K562 (cell line): ENCODE results near the gene MARCKSL1. TPM values are rescaled to one million over a fixed set of nuclear protein-coding genes. Genes with fewer than 3 reads are reported as not detected.

ENCODE experiments used
- ARNT ChIP-seq, 2 experiments: fragments of 450-650 bp; IDR thresholded peaks; 2 replicates each; pipeline ENCODE4 v1.6.1; 2016; ENCODE audit warnings: mild to moderate bottlenecking in 1 of 2
- BRCA1 ChIP-seq, 2 experiments: fragments of 450-650 bp in 1 of 2; sonication (generic) in 1 of 2; formaldehyde crosslinking in 1 of 2; IDR thresholded peaks; 2 replicates each; pipeline versions ENCODE4 v1.5.0 to v1.6.1; 2017 to 2020; ENCODE audit warnings: mild to moderate bottlenecking in 1 of 2, missing genetic modification reagents in 1 of 2
- DLX4 ChIP-seq: fragments of 250-450 bp; sonication (Bioruptor Pico); IDR thresholded peaks from 2 replicates; pipeline ENCODE4 v1.6.1; 2021; ENCODE audit warnings: mild to moderate bottlenecking
- ELK3 ChIP-seq: fragments of 450-650 bp; formaldehyde crosslinking; IDR thresholded peaks from 2 replicates; pipeline ENCODE4 v1.4.0; 2020; ENCODE audit warnings: mild to moderate bottlenecking
- EP400 ChIP-seq: fragments of 450-650 bp; IDR thresholded peaks from 2 replicates; pipeline ENCODE4 v1.6.1; 2017; ENCODE audit warnings: antibody characterized with exemption, mild to moderate bottlenecking, moderate library complexity
- ESRRB ChIP-seq: fragments of 250-450 bp; sonication (Bioruptor Pico); IDR thresholded peaks from 2 replicates; pipeline ENCODE4 v1.5.0; 2020; ENCODE audit warnings: mild to moderate bottlenecking, moderate library complexity, borderline replicate concordance
- HSF4 ChIP-seq: fragments of 250-450 bp; sonication (Bioruptor Pico); IDR thresholded peaks from 2 replicates; pipeline ENCODE4 v2.1.2; 2022; ENCODE audit warnings: mild to moderate bottlenecking, moderate library complexity, borderline replicate concordance
- ID3 ChIP-seq, 2 experiments: fragments of 250-450 bp in 1 of 2; fragments of 450-650 bp in 1 of 2; sonication (Bioruptor Pico) in 1 of 2; IDR thresholded peaks; 2 replicates each; pipeline versions ENCODE4 v1.6.1 to v1.8.0; 2016 to 2021; ENCODE audit warnings: mild to moderate bottlenecking in 2 of 2, moderate library complexity in 2 of 2, missing compliant biosample characterization in 1 of 2, missing genetic modification characterization in 1 of 2
- MNT ChIP-seq, 2 experiments: fragments of 450-650 bp; conservative IDR thresholded peaks; 2 replicates each; pipeline ENCODE4 v1.6.1; 2017; ENCODE audit warnings: mild to moderate bottlenecking in 2 of 2, moderate library complexity in 2 of 2
- RB1 ChIP-seq: fragments of 450-650 bp; IDR thresholded peaks from 2 replicates; pipeline ENCODE4 v1.6.1; 2017; ENCODE audit warnings: low read depth, mild to moderate bottlenecking
- SPI1 ChIP-seq: IDR thresholded peaks from 2 replicates; pipeline ENCODE4 v1.6.1; 2011; ENCODE audit warnings: low read depth, low read length, control low read depth, borderline replicate concordance
- TAF15 ChIP-seq: fragments of 200-400 bp; formaldehyde crosslinking; IDR thresholded peaks from 2 replicates; pipeline ENCODE4 v1.6.1; 2017; ENCODE audit warnings: mild to moderate bottlenecking, low read depth, low read length, moderate library complexity
- TCF7 ChIP-seq: sonication (generic); IDR thresholded peaks from 2 replicates; pipeline ENCODE4 v1.6.1; 2016; ENCODE audit warnings: antibody characterized with exemption, borderline replicate concordance
- THAP7 ChIP-seq: fragments of 250-450 bp; sonication (Bioruptor Pico); IDR thresholded peaks from 2 replicates; pipeline ENCODE4 v1.5.0; 2021
- TSHZ1 ChIP-seq: fragments of 250-450 bp; sonication (Bioruptor Pico); IDR thresholded peaks from 2 replicates; pipeline ENCODE4 v1.4.0; 2020; ENCODE audit warnings: mild to moderate bottlenecking, moderate library complexity
- ZNF395 ChIP-seq: fragments of 200-800 bp; sonication (Bioruptor generic); IDR thresholded peaks from 2 replicates; pipeline ENCODE4 v1.6.1; 2017; ENCODE audit warnings: missing genetic modification characterization, missing compliant biosample characterization
- ZNF764 ChIP-seq: fragments of 250-450 bp; sonication (Bioruptor Pico); IDR thresholded peaks from 2 replicates; pipeline ENCODE4 v1.4.0; 2020; ENCODE audit warnings: low read depth, mild to moderate bottlenecking, moderate library complexity
- polyA plus RNA-seq, 8 experiments: library from polyadenylated mRNA; depleted of rRNA in 4 of 8; stranded (reverse) in 5 of 8; unstranded in 3 of 8; fragments of >200 nt; fragmentation: Nextera tagmentation in 2 of 8; fragmentation: Illumina TruSeq in 1 of 8; extraction: Ambion mirVana in 2 of 8; extraction: Trizol in 1 of 8; gene quantifications; 2 replicates each; pipeline versions ENCODE4 v1.2.1 to v1.2.3, GENCODE V29; 2011 to 2014; ENCODE audit warnings: inconsistent platforms in 1 of 8, missing spikeins in 1 of 8
- total RNA-seq, 7 experiments: library from RNA; depleted of rRNA in 6 of 7; stranded (reverse); fragments of >200 nt in 6 of 7; fragmentation: Illumina TruSeq in 2 of 7; extraction: Trizol in 2 of 7; gene quantifications; 2 replicates each; pipeline versions ENCODE4 v1.2.1 to v1.2.3, GENCODE V29; 2011 to 2021; ENCODE audit warnings: low replicate concordance in 1 of 7

Gene MARCKSL1
- total and polyA plus RNA-seq, 9 of the 15 experiments (the other 6 are each of a cell fraction or from before 2014, with no cell fraction given) = 14.7 to 325 (median 155) TPM

- peak; percentile 77 for TF ChIP-seq RB1
- no peak for TF ChIP-seq ELK3
- TF ChIP-seq THAP7 (CRISPR knock-in tag) = 0 out of 2 replicates have a peak, but pooled peaks have one; percentile 27
- no peak for TF ChIP-seq DLX4 (CRISPR knock-in tag)
- no peak for TF ChIP-seq TAF15
- peak; percentile 94 for TF ChIP-seq ZNF395 (CRISPR knock-in tag)
- TF ChIP-seq ID3 (CRISPR knock-in tag; IDR thresholded peaks at IDR 0.05) = peak; percentile 45; the same call in 1 of the 2 replicates
- peak; percentile 52 for TF ChIP-seq ID3 (tag; IDR thresholded peaks at IDR 0.05)
- TF ChIP-seq BRCA1 (IDR thresholded peaks at IDR 0.05) = no peak
- no peak for TF ChIP-seq BRCA1 (CRISPR knock-in tag; IDR thresholded peaks at IDR 0.05)
- peak; percentile 57; the same call in 1 of the 2 replicates for TF ChIP-seq TSHZ1 (CRISPR knock-in tag)
- TF ChIP-seq ZNF764 (CRISPR knock-in tag) = no peak
- no peak for TF ChIP-seq SPI1
- TF ChIP-seq MNT (conservative IDR thresholded peaks at IDR 0.05) = peak; percentile 71 to 78
- peak in 1 of 2 experiments; percentile 86; a peak in 2 of 4 replicates for TF ChIP-seq ARNT (IDR thresholded peaks at IDR 0.05)
- no peak for TF ChIP-seq ESRRB (CRISPR knock-in tag)
- TF ChIP-seq EP400 = peak; percentile 84
- TF ChIP-seq HSF4 = peak; percentile 34; the same call in 1 of the 2 replicates
- no peak for TF ChIP-seq TCF7
Observed at GRCh38 chr1:32350785-32351398, 14.9 kb upstream of the MARCKSL1 start (continued).
